ENCODE results near the gene IP6K3.

- TF ChIP-seq, protein P1, sequence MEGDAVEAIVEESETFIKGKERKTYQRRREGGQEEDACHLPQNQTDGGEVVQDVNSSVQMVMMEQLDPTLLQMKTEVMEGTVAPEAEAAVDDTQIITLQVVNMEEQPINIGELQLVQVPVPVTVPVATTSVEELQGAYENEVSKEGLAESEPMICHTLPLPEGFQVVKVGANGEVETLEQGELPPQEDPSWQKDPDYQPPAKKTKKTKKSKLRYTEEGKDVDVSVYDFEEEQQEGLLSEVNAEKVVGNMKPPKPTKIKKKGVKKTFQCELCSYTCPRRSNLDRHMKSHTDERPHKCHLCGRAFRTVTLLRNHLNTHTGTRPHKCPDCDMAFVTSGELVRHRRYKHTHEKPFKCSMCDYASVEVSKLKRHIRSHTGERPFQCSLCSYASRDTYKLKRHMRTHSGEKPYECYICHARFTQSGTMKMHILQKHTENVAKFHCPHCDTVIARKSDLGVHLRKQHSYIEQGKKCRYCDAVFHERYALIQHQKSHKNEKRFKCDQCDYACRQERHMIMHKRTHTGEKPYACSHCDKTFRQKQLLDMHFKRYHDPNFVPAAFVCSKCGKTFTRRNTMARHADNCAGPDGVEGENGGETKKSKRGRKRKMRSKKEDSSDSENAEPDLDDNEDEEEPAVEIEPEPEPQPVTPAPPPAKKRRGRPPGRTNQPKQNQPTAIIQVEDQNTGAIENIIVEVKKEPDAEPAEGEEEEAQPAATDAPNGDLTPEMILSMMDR (IDR thresholded peaks at IDR 0.05) = no peak
- TF ChIP-seq EZH2 (IDR thresholded peaks at IDR 0.05; ENCODE audit: borderline replicate concordance, insufficient read depth, low read depth, low read length, poor library complexity, severe bottlenecking) = no peak
Observed at GRCh38 chr6:33677689-33678088, 69.0 kb downstream of the IP6K3 start.
